HepG2 (cell line): ENCODE measurements around the gene NTRK2. TPM values are rescaled to one million over a fixed set of nuclear protein-coding genes. Genes with fewer than 3 reads are reported as not detected.

Experiments used
- ATAC-seq: fragments of 200-7000 bp; cut with Tn5 transposase; 3 replicates; pipeline ENCODE4 v1.9.1; 2020; ENCODE audit warnings: mild to moderate bottlenecking, moderate library complexity
- BruUV-seq: library from RNA; stranded (reverse); fragments of 400-500 nt; replicated peaks from 2 replicates; lab custom pipeline; 2021; lab: Mats Ljungman, UMichigan
- CTCF ChIA-PET: fragments of 300-600 bp; formaldehyde crosslinking; extraction: SDS; loops from one replicate; lab custom pipeline; 2021; ENCODE audit warnings: low total read pairs, inconsistent platforms, low intra/inter-chr PET ratio; lab: Yijun Ruan, JAX
- POLR2A ChIA-PET: fragments of 350-600 bp; sonication (Branson Sonifier 250); formaldehyde crosslinking; loops from one replicate; lab custom pipeline; 2020; ENCODE audit warnings: antibody characterized with exemption, inconsistent platforms; lab: Yijun Ruan, JAX
- DNase-seq: peaks from one replicate; pipeline ENCODE4 v3.0.0-alpha.2; 2015; ENCODE audit warnings: low spot score
- FAIRE-seq: peaks from 3 replicates; lab custom pipeline; 2011; peaks lifted over from hg19 to GRCh38; lab: Jason Lieb, UNC
- H2AFZ ChIP-seq: one replicate; pipeline ENCODE4 v1.6.1; 2011; ENCODE audit warnings: low read length, inconsistent platforms
- H3K27ac ChIP-seq: fragments of 300-600 bp; 3 replicates; pipeline ENCODE4 v1.8.0; 2011; ENCODE audit warnings: mixed run types, mild to moderate bottlenecking, mixed read lengths, low read length, inconsistent platforms; ENCODE audit not compliant: insufficient read depth; ENCODE audit errors: extremely low read length
- H3K27me3 ChIP-seq, 2 experiments: fragments of 200-600 bp in 1 of 2; 2 replicates in 1 of 2; 3 replicates in 1 of 2; pipeline versions ENCODE4 v1.6.0 to v1.8.0; 2011; ENCODE audit warnings: low read length in 2 of 2, mild to moderate bottlenecking in 2 of 2, moderate library complexity in 2 of 2, inconsistent platforms in 1 of 2; ENCODE audit not compliant: insufficient read depth in 2 of 2, control insufficient read depth in 1 of 2
- H3K36me3 ChIP-seq, 2 experiments: fragments of 200-600 bp in 1 of 2; replicated peaks in 1 of 2; 2 replicates in 1 of 2; 3 replicates in 1 of 2; pipeline versions ENCODE4 v1.5.1 to v1.8.0; 2011; ENCODE audit warnings: low read length in 2 of 2, inconsistent platforms in 1 of 2; ENCODE audit not compliant: insufficient read depth in 2 of 2, control insufficient read depth in 1 of 2
- H3K4me1 ChIP-seq: 2 replicates; pipeline ENCODE4 v1.5.1; 2012; ENCODE audit warnings: low read length, inconsistent platforms; ENCODE audit not compliant: insufficient read depth
- H3K4me2 ChIP-seq: 2 replicates; pipeline ENCODE4 v1.6.0; 2011; ENCODE audit warnings: low read depth, low read length, inconsistent platforms
- H3K4me3 ChIP-seq, 3 experiments: fragments of 200-600 bp in 1 of 3; sonication (generic), shearing (Covaris generic) in 1 of 3; replicated peaks in 1 of 3; 2 replicates each; pipeline ENCODE4 v1.5.1; 2011 to 2016; ENCODE audit warnings: low read length in 3 of 3, inconsistent platforms in 2 of 3, low read depth in 2 of 3, mild to moderate bottlenecking in 2 of 3, control low read depth in 1 of 3, mixed read lengths in 1 of 3; ENCODE audit not compliant: insufficient read depth in 1 of 3
- H3K79me2 ChIP-seq: one replicate; pipeline ENCODE4 v1.6.1; 2011; ENCODE audit warnings: low read length, inconsistent platforms; ENCODE audit not compliant: insufficient read depth
- H3K9ac ChIP-seq: 2 replicates; pipeline ENCODE4 v1.6.0; 2011; ENCODE audit warnings: mild to moderate bottlenecking, low read depth, low read length, inconsistent platforms; ENCODE audit not compliant: insufficient read depth
- H3K9me3 ChIP-seq: 2 replicates; pipeline ENCODE4 v1.5.1; 2012; ENCODE audit warnings: mild to moderate bottlenecking, low read length
- H4K20me1 ChIP-seq: 2 replicates; pipeline ENCODE4 v1.6.0; 2011; ENCODE audit warnings: inconsistent platforms, mild to moderate bottlenecking, low read length, moderate library complexity; ENCODE audit not compliant: insufficient read depth
- GABPB1 ChIP-seq: IDR thresholded peaks from 2 replicates; pipeline ENCODE4 v1.6.1; 2016; ENCODE audit warnings: mild to moderate bottlenecking, missing genetic modification reagents, moderate library complexity, missing compliant biosample characterization
- NR2C2 ChIP-seq: sonication (generic); formaldehyde crosslinking; IDR thresholded peaks from 2 replicates; pipeline ENCODE4 v1.4.0; 2020; ENCODE audit warnings: missing genetic modification reagents, mild to moderate bottlenecking, moderate library complexity, borderline replicate concordance
- TCF7L2 ChIP-seq: IDR thresholded peaks from 2 replicates; pipeline ENCODE4 v1.6.1; 2011; ENCODE audit warnings: mild to moderate bottlenecking, low read depth, low read length, moderate library complexity
- TFE3 ChIP-seq: IDR thresholded peaks from 2 replicates; pipeline ENCODE4 v1.6.1; 2016
- TSC22D2 ChIP-seq: sonication (generic); formaldehyde crosslinking; IDR thresholded peaks from 2 replicates; pipeline ENCODE4 v1.5.1; 2020; ENCODE audit warnings: missing genetic modification reagents, mild to moderate bottlenecking, borderline replicate concordance
- ZBED4 ChIP-seq: sonication (generic); formaldehyde crosslinking; IDR thresholded peaks from 2 replicates; pipeline ENCODE4 v1.4.0; 2020; ENCODE audit warnings: missing genetic modification reagents, borderline replicate concordance
- ZKSCAN1 ChIP-seq: fragments of 150-350 bp; IDR thresholded peaks from 2 replicates; pipeline ENCODE4 v1.6.1; 2014; ENCODE audit warnings: low read length
- ZNF20 ChIP-seq: sonication (generic); formaldehyde crosslinking; IDR thresholded peaks from 2 replicates; pipeline ENCODE4 v1.4.0; 2020; ENCODE audit warnings: mild to moderate bottlenecking, moderate library complexity, missing genetic modification reagents
- ZNF431 ChIP-seq: sonication (generic); formaldehyde crosslinking; IDR thresholded peaks from 2 replicates; pipeline ENCODE4 v1.9.0; 2022; ENCODE audit warnings: missing genetic modification reagents, low read depth, mild to moderate bottlenecking, borderline replicate concordance
- ZNF496 ChIP-seq: sonication (generic); formaldehyde crosslinking; IDR thresholded peaks from 2 replicates; pipeline ENCODE4 v1.8.1; 2023; ENCODE audit warnings: mild to moderate bottlenecking, moderate library complexity, missing genetic modification reagents; ENCODE audit not compliant: insufficient replicate concordance
- ZNF616 ChIP-seq: sonication (generic); formaldehyde crosslinking; IDR thresholded peaks from 2 replicates; pipeline ENCODE4 v1.5.0; 2020; ENCODE audit warnings: low read depth, mild to moderate bottlenecking, missing genetic modification reagents
- WGBS: methylation state at CpG from one replicate; pipeline ENCODE4 v1.1.6; 2017; ENCODE audit warnings: low lambda C conversion rate; 5-methylcytosine and 5-hydroxymethylcytosine counted together
- in situ Hi-C: cut with HindIII; loops from 2 replicates; pipeline ENCODE4 v1.10.0; 2017; ENCODE audit warnings: low pct_unique_long_range_greater_than_20kb; ENCODE audit not compliant: extremely low pct_ligation_motif_present
- intact Hi-C: fragments of 100-400 bp; cut with micrococcal nuclease; formaldehyde crosslinking; loops from one replicate; pipeline ENCODE4 v1.10.0; 2022; ENCODE audit not compliant: unreplicated experiment
- polyA plus RNA-seq, 8 experiments: library from polyadenylated mRNA; depleted of rRNA in 3 of 8; stranded (reverse) in 7 of 8; unstranded in 1 of 8; fragments of >200 nt; fragmentation: Illumina TruSeq in 4 of 8; extraction: Trizol in 4 of 8; gene quantifications; 2 replicates each; pipeline versions ENCODE4 v1.2.1 to v1.2.3, GENCODE V29; 2011 to 2016; ENCODE audit warnings: low read depth in 4 of 8, missing spikeins in 1 of 8, mixed read lengths in 1 of 8; ENCODE audit not compliant: insufficient read depth in 1 of 8
- total RNA-seq, 5 experiments: library from RNA; depleted of rRNA; stranded (reverse); fragments of >200 nt; fragmentation: Illumina TruSeq; extraction: Trizol; gene quantifications; 2 replicates each; pipeline ENCODE4 v1.2.3, GENCODE V29; 2016; ENCODE audit warnings: low read depth in 1 of 5

NTRK2 gene
- total and polyA plus RNA-seq, 2 of the 13 experiments (the other 11 are each of a cell fraction or from before 2014, with no cell fraction given): not detected

GRCh38 chr9:84731696-84732095 is 62.2 kb downstream of the NTRK2 start:
- H3K27ac ChIP-seq: no peak overlapping the region
- no peaks in the 10 kb centered on the region for H3K79me2 ChIP-seq
- 0% methylated on average over 5 of the region's 7 CpGs for WGBS
- POLR2A ChIA-PET: no interaction called here
- no peaks in the 10 kb centered on the region for H3K36me3 ChIP-seq
- ATAC-seq (no peak), DNase-seq (no peak), FAIRE-seq (no peak)
- H3K9me3 ChIP-seq: no peaks in the 10 kb centered on the region
- CTCF ChIA-PET: no interaction called here
- H3K9ac ChIP-seq: no peak overlapping the region
- no peaks in the 10 kb centered on the region for H3K4me1 ChIP-seq
- no peak overlapping the region for H3K4me3 ChIP-seq
- no peak overlapping the region for H2AFZ ChIP-seq
- BruUV-seq: no TSS peak
- TF ChIP-seq TFE3 (CRISPR knock-in tag): no peak
- no peak for TF ChIP-seq ZNF496
- TF ChIP-seq ZBED4: no peak
- no peak for TF ChIP-seq ZKSCAN1
- TF ChIP-seq ZNF20 (CRISPR knock-in tag): no peak
- no peak for TF ChIP-seq TCF7L2
- no peak for TF ChIP-seq NR2C2 (CRISPR knock-in tag)
- no peak for TF ChIP-seq GABPB1 (CRISPR knock-in tag)
- TF ChIP-seq ZNF431 (CRISPR knock-in tag): no peak
- no peak for TF ChIP-seq TSC22D2 (CRISPR knock-in tag)
- no peak for TF ChIP-seq ZNF616 (CRISPR knock-in tag)
- H3K27me3 ChIP-seq: peaks cover 0 to 9% of the 10 kb centered on the region in 2 experiments; a peak in 1 of 5 replicates
- in situ Hi-C loops: no loop called here
- no peaks in the 10 kb centered on the region for H4K20me1 ChIP-seq
- intact Hi-C loops: no loop called here
- no peak overlapping the region for H3K4me2 ChIP-seq
